HG03139 (cell line): ENCODE data around the gene ATF7IP2.
A peak's percentile ranks its signal among the peaks of the same experiment; 100 is the strongest.
"Not testable (repeated sequence)": the region's sequence is repeated elsewhere in the genome, so short reads cannot be mapped to it uniquely, and the experiment has no call there.

Experiments
- ATAC-seq: cut with Tn5 transposase; IDR thresholded peaks from one replicate; pipeline ENCODE4 v1.9.1; 2021; ENCODE audit not compliant: unreplicated experiment

Gene ATF7IP2, protein sequence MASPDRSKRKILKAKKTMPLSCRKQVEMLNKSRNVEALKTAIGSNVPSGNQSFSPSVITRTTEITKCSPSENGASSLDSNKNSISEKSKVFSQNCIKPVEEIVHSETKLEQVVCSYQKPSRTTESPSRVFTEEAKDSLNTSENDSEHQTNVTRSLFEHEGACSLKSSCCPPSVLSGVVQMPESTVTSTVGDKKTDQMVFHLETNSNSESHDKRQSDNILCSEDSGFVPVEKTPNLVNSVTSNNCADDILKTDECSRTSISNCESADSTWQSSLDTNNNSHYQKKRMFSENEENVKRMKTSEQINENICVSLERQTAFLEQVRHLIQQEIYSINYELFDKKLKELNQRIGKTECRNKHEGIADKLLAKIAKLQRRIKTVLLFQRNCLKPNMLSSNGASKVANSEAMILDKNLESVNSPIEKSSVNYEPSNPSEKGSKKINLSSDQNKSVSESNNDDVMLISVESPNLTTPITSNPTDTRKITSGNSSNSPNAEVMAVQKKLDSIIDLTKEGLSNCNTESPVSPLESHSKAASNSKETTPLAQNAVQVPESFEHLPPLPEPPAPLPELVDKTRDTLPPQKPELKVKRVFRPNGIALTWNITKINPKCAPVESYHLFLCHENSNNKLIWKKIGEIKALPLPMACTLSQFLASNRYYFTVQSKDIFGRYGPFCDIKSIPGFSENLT

DNA sequence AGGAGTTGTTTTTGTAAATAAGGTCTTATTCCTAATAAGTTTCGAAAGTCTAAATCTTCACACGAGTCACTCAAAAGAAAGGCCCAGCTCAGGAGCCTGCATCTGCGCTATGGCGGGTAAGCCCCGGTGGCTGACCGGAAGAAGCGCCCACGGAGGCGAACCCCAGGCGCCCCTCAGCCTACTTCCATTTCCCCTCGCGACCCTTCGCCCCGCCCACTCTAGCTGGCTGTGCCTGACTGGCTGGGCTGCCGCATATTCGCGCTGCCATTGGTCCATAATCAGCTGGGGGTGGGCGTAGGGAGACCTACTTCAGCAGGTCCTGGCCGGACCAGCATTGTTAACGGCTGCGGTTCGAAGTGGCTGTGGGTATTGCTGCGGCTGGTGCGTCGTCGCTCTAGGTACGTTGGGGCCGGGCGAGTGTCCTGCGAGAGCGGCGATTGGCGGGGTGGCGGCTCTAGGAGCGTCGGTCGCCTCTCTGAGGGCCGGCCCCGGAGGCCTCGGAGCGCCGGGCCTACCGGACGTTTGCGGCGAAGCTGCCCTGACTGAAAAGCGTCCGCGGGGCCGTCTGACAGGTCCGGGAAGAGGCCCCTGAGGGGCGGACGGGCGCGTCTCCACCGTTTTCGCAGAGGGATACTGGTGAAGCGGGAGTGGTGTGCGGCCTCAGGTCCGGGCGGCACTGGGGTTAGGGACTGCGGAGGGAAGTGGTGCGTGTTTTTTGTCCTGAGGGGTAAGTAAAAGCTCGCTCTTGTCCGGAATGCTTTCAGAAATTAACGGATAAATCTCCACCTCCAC, at the start of gene ATF7IP2:
ATF7IP2 (plus strand) TSS at position 337 of the 792 bp plus-strand sequence. CDS start 44,560 bp downstream, outside the sequence.
- ATAC-seq = peak; percentile 97

DNA sequence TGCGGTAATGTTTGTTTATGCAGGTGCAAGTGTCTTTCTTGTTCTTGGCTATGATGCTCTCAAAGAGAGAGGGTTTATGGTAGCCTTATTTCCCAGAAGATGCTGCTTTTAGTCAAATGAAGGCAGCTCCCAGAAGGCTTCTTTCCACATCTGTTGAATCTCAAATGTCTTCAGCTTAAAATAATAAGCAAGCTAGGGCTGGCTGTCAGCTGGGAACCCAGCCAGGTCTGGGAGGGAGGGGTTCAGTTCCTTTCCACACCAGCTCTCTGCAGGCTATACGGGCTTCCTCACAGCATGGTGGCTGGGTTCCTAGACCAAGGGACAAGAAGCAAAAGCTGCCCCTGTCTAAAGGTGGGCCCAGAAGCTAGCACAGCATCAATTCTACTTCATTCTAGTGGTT, 47.4 kb upstream of the ATF7IP2 start:
- no peak for ATAC-seq

DNA sequence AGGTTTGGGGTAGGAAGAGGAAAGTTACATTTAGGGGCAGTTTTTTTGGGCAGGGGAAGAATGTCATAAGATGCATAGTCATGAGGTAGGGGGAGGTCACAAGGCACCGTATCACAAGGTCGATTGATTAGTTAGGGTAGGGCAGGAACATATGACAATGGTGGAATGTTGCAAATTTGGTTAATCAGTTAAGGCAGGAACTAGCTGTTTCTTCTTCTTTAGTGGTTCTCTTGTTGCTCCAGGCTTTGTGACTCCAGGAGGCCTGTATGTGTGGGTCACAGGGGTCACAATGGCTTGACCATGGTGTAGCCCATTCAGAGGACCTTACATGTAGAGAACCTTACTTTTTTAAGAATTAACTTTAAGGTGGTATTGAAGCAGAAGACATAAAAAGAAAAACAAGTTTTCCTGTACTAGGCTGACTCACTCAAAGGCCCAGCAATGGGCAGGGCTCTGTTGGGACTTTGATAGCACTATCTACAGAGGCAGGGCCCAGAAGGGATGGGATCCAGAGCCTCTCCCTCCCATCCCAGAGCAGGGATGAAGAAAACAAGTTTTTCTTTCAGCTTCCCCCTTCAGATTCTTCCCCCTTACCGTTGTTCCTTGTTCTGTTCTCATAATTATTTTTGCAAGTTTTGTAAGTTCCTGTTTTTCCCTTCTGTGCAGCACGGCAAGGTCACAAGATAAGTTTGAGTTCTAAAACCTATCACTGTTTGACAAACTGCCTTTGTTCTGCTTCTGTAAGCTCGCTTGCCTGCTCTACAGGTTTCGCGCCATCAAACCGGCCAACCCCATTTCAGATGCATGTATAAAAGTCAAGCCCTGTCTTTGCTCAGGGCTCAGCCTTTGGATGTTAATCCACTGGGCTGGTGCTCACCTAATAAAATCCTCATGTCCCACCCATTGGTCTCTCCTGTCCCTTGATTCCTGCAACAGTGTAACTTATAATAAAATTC, 45.8 kb upstream of the ATF7IP2 start:
- ATAC-seq = no peak

DNA sequence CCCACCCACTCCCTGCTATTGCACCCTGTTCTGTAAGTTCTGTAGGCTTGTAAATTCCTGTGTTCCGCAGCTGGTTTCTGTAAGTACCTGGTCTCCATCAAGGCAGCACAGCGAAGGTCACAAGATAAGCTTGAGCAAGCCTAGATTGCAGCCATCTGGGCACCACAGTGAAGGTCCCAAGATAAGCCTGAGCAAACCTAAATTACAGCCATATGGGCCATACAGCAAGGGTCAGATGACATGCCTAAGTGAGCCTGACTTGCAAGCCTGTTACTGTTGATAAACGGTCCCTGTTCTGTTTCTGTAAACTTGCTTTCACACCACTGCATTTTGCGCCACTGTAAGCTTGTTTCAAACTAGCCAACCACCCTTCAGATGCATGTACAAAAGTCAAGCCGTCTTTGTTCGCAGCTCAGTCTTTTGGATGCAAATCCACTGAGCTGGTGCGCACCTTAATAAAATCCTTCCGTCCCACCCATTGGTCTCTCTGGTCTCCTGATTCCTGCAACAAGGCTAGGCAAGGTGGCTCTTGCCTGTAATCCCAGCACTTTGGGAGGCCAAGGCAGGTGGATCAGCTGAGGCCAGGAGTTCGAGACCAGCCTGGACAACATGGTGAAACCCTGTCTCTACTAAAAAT, 42.6 kb upstream of the ATF7IP2 start:
- ATAC-seq = no peak

DNA sequence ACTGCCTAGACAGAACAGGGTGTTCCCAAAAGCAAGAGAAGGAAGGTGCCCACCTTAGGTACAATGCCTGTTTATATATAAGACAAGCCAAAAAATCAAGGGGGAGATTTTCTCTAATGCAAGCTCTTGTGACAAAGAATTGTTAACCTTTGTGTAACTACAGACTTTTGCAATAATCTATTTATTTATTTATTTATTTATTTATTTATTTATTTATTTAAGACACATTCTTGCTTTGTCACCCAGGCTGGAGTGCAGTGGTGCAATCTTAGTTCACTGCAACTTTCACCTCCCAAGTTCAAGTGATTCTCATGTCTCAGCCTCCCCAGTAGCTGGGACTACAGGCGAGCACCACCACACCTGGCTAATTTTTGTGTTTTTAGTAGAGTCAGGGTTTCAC, 41.2 kb upstream of the ATF7IP2 start:
- ATAC-seq = not testable (repeated sequence)

DNA sequence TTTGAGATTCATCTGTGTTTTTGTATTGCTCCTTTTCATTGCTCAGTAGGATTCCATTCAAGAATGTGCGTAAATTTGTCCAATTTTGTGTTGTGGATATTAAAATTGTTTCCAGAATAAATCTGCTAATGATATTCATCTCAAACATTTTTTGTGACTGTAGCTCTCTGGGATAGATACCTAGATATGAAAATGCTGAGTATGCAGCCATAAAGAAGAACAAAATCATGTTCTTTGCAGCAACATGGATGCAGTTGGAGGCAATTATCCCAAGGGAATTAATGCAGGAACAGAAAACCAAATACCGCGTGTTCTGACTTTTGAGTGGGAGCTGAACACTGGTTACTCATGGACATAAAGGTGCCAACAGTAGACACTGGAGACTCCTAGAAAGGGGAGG, 40.2 kb upstream of the ATF7IP2 start:
- no peak for ATAC-seq

DNA sequence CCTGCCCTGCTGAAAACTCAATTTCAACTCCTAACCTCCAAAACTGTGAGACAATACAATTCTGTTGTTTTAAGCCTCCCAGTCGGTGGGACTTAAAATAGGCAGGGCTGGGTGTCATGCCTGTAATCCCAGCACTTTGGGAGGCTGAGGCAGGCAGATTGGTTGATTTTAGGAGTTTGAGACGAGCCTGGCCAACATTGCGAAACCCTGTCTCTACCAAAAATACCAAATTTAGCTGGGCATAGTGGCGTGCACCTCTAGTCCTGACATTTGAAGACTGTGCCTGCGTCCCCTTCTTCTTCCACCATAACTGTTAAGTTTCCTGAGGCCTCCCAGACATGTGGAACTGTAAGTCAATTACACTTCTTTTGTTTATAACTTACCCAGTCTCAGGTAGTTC, 36.0 kb upstream of the ATF7IP2 start:
- ATAC-seq = no peak

DNA sequence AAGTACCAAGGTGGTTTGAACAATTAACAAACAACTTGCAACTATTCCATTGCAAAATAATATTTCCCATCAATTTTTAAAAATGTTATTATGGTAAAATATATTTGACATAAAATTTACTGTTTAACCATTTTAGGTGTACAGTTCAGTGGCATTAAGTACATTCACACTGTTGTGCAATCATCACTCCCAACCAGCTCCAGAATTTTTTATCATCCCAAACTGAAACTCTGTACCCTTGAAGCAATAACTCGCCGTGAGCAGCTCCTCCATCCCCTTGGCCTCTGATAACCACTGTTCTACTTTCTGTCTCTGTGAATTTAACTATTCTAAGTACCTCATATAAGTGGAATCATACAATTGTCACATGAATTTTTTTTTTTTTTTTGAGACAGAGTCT, 33.6 kb upstream of the ATF7IP2 start:
- ATAC-seq = no peak

DNA sequence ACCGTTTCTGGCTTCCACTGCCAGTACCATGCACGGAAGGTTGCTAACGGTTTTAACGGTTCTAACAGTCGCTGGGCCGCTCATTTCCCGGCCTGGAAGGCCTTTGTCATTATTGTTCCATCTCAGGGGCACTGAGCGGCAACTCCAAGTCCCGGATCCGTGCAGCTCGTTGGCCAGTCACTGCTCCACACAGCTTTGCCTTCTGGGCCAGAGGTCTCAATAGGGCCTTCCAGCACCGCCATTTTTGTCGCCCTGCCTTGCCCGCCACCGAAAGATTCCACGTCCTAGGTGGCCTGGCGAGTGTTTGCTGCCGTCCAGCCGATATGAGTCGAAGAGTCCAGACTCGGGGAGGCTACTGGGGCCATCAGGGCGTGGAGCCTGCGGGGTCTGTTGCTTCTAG, 30.3 kb upstream of the ATF7IP2 start:
- ATAC-seq = no peak

DNA sequence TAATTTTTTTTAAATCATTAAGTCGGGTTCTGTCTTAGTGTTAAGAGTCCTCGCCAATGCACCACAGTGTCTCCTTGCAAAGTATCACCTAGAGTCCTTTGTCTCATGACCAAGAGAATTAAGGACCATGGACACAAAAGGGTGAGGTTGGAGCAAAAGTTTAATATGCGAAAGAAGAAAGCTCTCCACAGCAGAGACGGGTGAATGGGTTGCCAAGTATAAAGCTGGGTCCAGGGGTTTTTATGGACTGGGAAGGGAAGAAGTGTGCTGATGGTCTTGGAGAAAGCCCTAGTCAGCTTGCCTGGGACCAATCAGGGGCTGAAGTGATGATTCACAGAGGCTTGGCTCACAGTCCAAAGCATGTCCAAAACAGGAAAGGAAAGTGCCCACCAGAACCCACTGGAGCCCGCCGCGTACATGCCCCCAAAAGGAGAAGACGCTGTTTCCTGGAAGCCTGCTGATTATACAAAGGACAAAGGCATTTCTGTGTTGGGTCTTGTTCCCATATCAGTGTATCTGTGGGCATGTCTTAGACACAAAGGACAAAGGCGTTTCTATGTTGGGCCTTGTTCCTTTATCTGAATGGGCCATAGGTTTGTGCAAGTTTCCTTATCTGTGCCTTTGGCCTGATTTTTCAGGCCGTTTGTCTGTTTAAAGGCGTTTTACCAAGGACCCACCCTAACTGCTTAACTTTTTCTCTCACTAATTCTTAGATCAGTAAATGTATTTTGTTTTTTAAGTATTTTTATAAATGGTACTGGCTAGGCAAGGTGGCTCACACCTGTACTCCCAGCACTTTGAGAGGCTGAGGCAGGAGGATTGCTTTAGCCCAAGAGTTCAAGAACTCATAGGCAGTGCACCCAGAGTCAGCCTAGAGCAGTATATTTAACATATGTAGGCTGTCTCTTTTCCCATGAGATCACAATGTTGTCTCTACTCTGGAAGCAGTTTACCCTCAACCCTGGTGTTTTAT, 28.7 kb upstream of the ATF7IP2 start:
- ATAC-seq = no peak

DNA sequence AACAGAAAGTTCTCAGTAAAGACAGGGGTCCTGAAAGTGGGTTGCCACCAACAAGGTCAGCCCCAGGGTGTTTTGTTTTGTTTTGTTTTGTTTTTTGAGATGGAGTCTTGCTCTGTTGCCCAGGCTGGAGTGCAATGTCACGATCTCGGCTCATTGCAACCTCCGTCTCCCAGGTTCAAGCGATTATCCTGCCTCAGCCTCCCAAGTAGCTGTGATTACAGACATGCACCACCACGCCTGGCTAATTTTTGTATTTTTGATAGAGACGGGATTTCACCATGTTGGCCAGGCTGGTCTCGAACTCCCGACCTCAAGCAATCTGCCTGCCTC, 24.1 kb upstream of the ATF7IP2 start:
- not testable (repeated sequence) for ATAC-seq

DNA sequence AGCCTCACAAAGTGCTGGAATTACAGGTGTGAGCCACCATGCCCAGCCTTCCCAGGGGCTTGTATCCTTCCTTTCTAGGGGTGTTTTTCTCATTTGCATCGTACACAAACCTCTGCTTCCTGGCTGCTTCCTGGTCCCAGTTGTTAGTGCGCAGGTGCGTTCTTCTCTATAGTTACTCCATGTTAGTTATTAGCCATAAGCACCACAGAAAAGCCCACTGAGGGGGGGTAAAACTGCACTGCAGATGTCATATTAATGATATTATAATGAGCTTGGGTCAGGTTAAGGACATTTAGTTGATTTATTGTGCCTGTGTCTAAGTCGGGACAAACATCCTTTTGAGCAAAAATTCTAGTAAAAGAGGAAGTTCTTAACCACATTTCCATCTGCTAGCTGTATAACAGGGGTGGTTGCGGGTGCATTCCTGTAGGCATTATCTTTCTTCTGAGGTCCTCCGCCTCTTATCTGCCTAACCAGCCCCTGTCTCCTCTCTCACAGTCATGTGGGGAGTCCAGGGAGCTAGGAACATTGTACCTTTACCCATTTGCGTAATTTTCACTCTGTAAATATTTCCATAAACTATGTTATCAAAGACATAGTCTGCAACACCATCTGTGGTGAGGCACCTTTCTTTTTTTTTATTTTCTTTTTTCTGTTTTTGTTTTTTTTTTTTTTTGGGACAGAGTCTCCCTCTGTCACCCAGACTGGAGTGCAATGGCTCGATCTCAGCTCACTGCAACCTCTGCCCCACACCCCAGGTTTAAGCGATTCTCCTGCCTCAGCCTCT, 23.6 kb upstream of the ATF7IP2 start:
- no peak for ATAC-seq

DNA sequence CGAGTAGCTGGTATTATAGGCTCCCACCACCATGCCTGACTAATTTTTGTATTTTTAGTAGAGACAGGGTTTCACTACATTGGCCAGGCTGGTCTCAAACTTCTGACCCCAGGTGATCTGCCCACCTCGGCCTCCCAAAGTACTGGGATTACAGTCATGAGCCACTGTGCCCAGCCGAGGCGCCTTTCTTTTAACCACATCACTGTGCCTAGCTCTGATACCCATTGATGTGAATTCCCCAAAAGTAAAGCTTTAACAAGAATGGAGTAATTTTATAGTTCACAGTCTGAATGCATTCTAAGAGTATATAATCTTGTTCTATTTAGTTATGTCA, 23.0 kb upstream of the ATF7IP2 start:
- ATAC-seq = not testable (repeated sequence)

DNA sequence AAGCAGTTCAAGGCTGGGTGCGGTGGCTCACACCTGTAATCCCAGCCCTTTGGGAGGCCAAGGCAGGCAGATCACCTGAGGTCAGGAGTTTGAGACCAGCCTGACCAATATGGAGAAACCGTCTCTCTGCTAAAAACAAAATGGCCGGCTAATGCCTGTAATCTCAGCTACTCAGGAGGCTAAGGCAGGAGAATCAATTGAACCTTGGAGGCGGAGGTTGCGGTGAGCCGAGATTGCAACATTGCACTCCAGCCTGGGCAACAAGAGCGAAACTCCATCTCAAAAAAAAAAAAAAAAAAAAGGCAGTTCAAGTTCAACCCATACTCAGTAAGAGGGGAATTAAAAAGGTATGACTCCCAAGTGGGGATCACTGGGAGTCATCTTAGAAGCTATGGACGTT, 19.2 kb upstream of the ATF7IP2 start:
- not testable (repeated sequence) for ATAC-seq

DNA sequence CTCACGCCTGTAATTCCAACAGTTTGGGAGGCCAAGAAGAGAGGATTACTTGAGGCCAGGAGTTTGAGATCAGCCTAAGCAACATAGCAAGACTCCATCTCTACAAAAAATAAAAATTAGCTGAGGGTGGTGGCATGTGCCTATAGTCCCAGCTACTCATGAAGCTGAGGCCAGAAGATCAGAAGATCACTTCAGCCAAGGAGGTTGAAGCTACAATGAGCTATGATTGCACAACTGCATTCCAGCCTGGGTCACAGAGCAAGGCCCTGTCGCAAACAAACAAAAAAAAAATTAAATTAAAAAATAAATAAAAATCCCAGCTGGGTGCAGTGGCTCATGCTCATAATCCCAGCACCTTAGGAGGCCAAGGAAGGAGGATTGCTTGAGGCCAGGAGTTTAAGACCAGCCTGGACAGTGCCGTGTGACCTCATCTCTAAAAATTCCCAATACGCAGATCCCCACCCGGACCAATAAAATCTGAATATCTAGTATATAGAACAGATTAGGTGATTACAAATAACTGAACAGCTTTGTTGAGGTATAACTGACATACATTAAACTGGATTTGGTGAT, 18.2 kb upstream of the ATF7IP2 start:
- ATAC-seq = no peak

DNA sequence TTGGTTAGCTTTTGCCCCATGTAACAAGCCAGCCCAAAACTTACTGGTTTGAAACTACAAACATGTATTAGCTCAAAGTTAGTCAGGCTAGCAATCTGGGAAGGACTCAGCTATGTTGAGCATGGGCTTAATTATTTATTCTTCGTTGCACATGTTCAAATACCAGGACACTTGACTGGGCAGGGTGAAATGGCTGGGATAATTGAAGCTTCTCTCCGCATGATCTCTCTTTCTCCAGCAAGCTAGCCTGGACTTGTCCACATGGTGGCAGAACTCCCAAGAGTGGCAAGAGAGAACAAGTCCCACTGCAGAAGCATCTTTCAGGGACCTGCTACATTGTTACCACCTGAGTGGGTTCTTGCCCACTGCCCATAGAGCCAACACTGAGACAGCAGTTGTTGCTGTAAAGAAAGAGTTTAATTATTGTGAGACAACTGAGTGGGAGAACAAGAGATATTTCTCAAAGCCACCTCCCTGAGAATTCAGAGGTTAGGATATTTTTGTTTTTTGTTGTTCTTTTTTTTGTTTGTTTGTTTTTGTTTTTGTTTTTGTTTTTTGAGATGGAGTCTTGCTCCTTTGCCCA, 16.8 kb upstream of the ATF7IP2 start:
- ATAC-seq = no peak

DNA sequence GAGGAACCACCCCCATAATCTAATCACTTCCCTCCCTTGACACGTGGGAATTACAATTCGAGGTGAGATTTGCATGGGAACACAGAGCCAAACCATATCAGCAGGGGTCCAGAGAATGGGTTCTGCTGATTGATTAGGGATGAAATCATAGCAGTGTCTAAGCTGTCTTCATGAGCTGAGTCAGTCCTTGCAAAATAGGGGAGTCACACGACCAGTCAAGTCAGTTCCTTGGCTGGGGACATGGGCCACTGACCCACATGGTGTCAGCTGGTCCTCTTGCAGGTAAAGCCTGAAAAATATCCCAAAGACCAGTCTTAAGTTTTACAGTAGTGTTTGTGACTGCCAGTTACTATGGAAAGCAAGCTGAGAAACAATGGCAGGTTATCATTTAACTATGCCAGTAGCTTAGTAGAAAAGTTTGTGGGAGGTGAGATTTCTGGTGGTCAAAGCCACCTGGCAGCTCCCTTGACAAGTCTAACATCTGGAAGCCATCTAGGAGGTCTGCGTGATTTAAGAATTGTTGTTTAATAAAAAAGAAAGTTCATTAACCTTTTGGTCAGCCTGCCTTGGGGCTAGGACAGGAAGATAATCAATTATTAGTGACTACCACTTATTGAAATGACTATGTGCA, 15.7 kb upstream of the ATF7IP2 start:
- ATAC-seq = no peak
